Muscle of arm (tissue), 12 donors: ENCODE results near the gene TBX19. TPM values are rescaled to one million over a fixed set of nuclear protein-coding genes. Genes with fewer than 3 reads are reported as not detected.

ENCODE experiments used
- DNase-seq: peaks from one replicate; pipeline ENCODE4 v3.0.0-alpha.2; 2013
- polyA plus RNA-seq, 12 donors: library from polyadenylated mRNA; unstranded; fragments of 120-200 nt; gene quantifications; one replicate each; pipeline ENCODE4 v1.2.1, GENCODE V29; 2013; ENCODE audit not compliant: insufficient read length in 12 of 12

Gene TBX19
- polyA plus RNA-seq, 12 donors = 0.87 to 2.6 (median 1.4) TPM; not detected in 2

- DNase-seq = no peak
These were observed 39.0 kb downstream of the TBX19 start for GRCh38 chr1:168319691-168320090.

- no peak for DNase-seq
These were observed 39.5 kb downstream of the TBX19 start for GRCh38 chr1:168320149-168320548.

GRCh38 chr1:168320800-168321450 lies 40.2 kb downstream of the TBX19 start:
- no peak for DNase-seq

GRCh38 chr1:168321945-168322344 lies 41.3 kb downstream of the TBX19 start:
- no peak for DNase-seq

GRCh38 chr1:168324745-168325425 lies 44.2 kb downstream of the TBX19 start:
- no peak for DNase-seq

- no peak for DNase-seq
These were observed 48.2 kb downstream of the TBX19 start for GRCh38 chr1:168328731-168329364.

GRCh38 chr1:168330285-168330684 lies 49.6 kb downstream of the TBX19 start:
- no peak for DNase-seq

- no peak for DNase-seq
These were observed 50.9 kb downstream of the TBX19 start for GRCh38 chr1:168331569-168331968.

- DNase-seq = no peak
These were observed 53.0 kb downstream of the TBX19 start for GRCh38 chr1:168333562-168334276.

- DNase-seq = no peak
These were observed 54.8 kb downstream of the TBX19 start for GRCh38 chr1:168335500-168335899.

- DNase-seq = no peak
These were observed 58.2 kb downstream of the TBX19 start for GRCh38 chr1:168338589-168339503.

- DNase-seq = no peak
These were observed 60.3 kb downstream of the TBX19 start for GRCh38 chr1:168340781-168341482.

GRCh38 chr1:168341483-168341975 lies 60.9 kb downstream of the TBX19 start:
- DNase-seq = no peak

GRCh38 chr1:168342572-168343280 lies 62.0 kb downstream of the TBX19 start:
- peak; percentile 91 for DNase-seq

GRCh38 chr1:168343566-168343965 lies 62.9 kb downstream of the TBX19 start:
- DNase-seq = no peak

GRCh38 chr1:168344517-168344916 lies 63.8 kb downstream of the TBX19 start:
- no peak for DNase-seq

- no peak for DNase-seq
These were observed 65.3 kb downstream of the TBX19 start for GRCh38 chr1:168345939-168346338.

GRCh38 chr1:168347630-168348029 lies 67.0 kb downstream of the TBX19 start:
- no peak for DNase-seq

- DNase-seq = no peak
These were observed 67.6 kb downstream of the TBX19 start for GRCh38 chr1:168348146-168348709.
